K562 (cell line): Measurements from ENCODE around the gene PCDHGA8. TPM values are rescaled to one million over a fixed set of nuclear protein-coding genes. Genes with fewer than 3 reads are reported as not detected.
A peak's percentile ranks its signal among the peaks of the same experiment; 100 is the strongest.

Experiments used
- CHD4 ChIP-seq: fragments of 200-600 bp; sonication (generic); IDR thresholded peaks from 3 replicates; pipeline ENCODE4 v1.6.1; 2012; ENCODE audit warnings: low read depth, mild to moderate bottlenecking, mixed read lengths, low read length, inconsistent platforms; ENCODE audit not compliant: insufficient read depth, insufficient replicate concordance, poor library complexity, severe bottlenecking
- EGR1 ChIP-seq: fragments of 450-650 bp; conservative IDR thresholded peaks from 2 replicates; pipeline ENCODE4 v1.6.1; 2017; ENCODE audit warnings: mild to moderate bottlenecking
- PHB ChIP-seq: fragments of 250-450 bp; sonication (Bioruptor Pico); IDR thresholded peaks from 2 replicates; pipeline ENCODE4 v1.5.0; 2021
- RAD21 ChIP-seq, 2 experiments: fragments of 250-450 bp in 1 of 2; fragments of 450-650 bp in 1 of 2; sonication (Bioruptor Pico) in 1 of 2; formaldehyde crosslinking in 1 of 2; IDR thresholded peaks in 1 of 2; conservative IDR thresholded peaks in 1 of 2; 2 replicates each; pipeline versions ENCODE4 v1.4.0 to v1.8.0; 2020 to 2022; ENCODE audit warnings: mild to moderate bottlenecking in 2 of 2, moderate library complexity in 1 of 2
- SIRT6 ChIP-seq: IDR thresholded peaks from one replicate; pipeline ENCODE4 v1.6.1; 2012; ENCODE audit warnings: low read depth, mild to moderate bottlenecking, control low read depth, inconsistent platforms, low read length, moderate library complexity
- SMC3 ChIP-seq: conservative IDR thresholded peaks from 2 replicates; pipeline ENCODE4 v1.6.1; 2011; ENCODE audit warnings: low read depth, low read length, improper control_type of control experiment; ENCODE audit not compliant: insufficient read depth
- TAL1 ChIP-seq: fragments of 450-650 bp; IDR thresholded peaks from 2 replicates; pipeline ENCODE4 v1.6.1; 2016; ENCODE audit warnings: mild to moderate bottlenecking
- YY1 ChIP-seq, 3 experiments: IDR thresholded peaks; 2 replicates each; pipeline ENCODE4 v1.6.1; 2011; ENCODE audit warnings: low read length in 2 of 3, mild to moderate bottlenecking in 2 of 3, moderate library complexity in 2 of 3, borderline replicate concordance in 1 of 3, control low read depth in 1 of 3, low read depth in 1 of 3; ENCODE audit not compliant: insufficient read depth in 3 of 3, insufficient replicate concordance in 2 of 3, control insufficient read depth in 1 of 3, insufficient read length in 1 of 3; ENCODE audit errors: extremely low read depth in 1 of 3
- polyA plus RNA-seq, 8 experiments: library from polyadenylated mRNA; depleted of rRNA in 4 of 8; stranded (reverse) in 5 of 8; unstranded in 3 of 8; fragments of >200 nt; fragmentation: Nextera tagmentation in 2 of 8; fragmentation: Illumina TruSeq in 1 of 8; extraction: Ambion mirVana in 2 of 8; extraction: Trizol in 1 of 8; gene quantifications; 2 replicates each; pipeline versions ENCODE4 v1.2.1 to v1.2.3, GENCODE V29; 2011 to 2014; ENCODE audit warnings: inconsistent platforms in 1 of 8, missing spikeins in 1 of 8
- total RNA-seq, 7 experiments: library from RNA; depleted of rRNA in 6 of 7; stranded (reverse); fragments of >200 nt in 6 of 7; fragmentation: Illumina TruSeq in 2 of 7; extraction: Trizol in 2 of 7; gene quantifications; 2 replicates each; pipeline versions ENCODE4 v1.2.1 to v1.2.3, GENCODE V29; 2011 to 2021; ENCODE audit warnings: low replicate concordance in 1 of 7
- TF ChIP-seq, protein P1 (sequence below): fragments of 200-800 bp; sonication (Bioruptor generic); IDR thresholded peaks from 2 replicates; pipeline ENCODE4 v1.6.1; 2017; ENCODE audit warnings: missing genetic modification characterization, missing compliant biosample characterization
- TF ChIP-seq, protein P2 (sequence below), 3 experiments: IDR thresholded peaks in 2 of 3; conservative IDR thresholded peaks in 1 of 3; 2 replicates each; pipeline ENCODE4 v1.5.1; 2011 to 2012; ENCODE audit warnings: low read length in 3 of 3, mild to moderate bottlenecking in 3 of 3, control low read depth in 2 of 3, improper control_type of control experiment in 1 of 3, inconsistent platforms in 1 of 3, low read depth in 1 of 3, mixed read lengths in 1 of 3, moderate library complexity in 1 of 3; ENCODE audit not compliant: insufficient read depth in 2 of 3
- TF ChIP-seq, protein P3 (sequence below): IDR thresholded peaks from 2 replicates; pipeline ENCODE4 v1.6.1; 2014; ENCODE audit warnings: antibody characterized with exemption

Gene PCDHGA8
- total and polyA plus RNA-seq, 9 of the 15 experiments (the other 6 are each of a cell fraction or from before 2014, with no cell fraction given), result 0.04 to 0.11 (median 0.07) TPM; not detected in 2

- TF ChIP-seq, protein P1, sequence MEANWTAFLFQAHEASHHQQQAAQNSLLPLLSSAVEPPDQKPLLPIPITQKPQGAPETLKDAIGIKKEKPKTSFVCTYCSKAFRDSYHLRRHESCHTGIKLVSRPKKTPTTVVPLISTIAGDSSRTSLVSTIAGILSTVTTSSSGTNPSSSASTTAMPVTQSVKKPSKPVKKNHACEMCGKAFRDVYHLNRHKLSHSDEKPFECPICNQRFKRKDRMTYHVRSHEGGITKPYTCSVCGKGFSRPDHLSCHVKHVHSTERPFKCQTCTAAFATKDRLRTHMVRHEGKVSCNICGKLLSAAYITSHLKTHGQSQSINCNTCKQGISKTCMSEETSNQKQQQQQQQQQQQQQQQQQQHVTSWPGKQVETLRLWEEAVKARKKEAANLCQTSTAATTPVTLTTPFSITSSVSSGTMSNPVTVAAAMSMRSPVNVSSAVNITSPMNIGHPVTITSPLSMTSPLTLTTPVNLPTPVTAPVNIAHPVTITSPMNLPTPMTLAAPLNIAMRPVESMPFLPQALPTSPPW (CRISPR knock-in tag), result peak; percentile 11; the same call in 1 of the 2 replicates
- TF ChIP-seq EGR1 (0 out of 2 replicates have a peak, but pooled peaks have one; percentile 10), TAL1 (no peak), SMC3 (0 out of 2 replicates have a peak, but pooled peaks have one; percentile 14), YY1 (IDR thresholded peaks at IDR 0.05; ENCODE audit: borderline replicate concordance in 1 of 3, control insufficient read depth in 1 of 3, extremely low read depth in 1 of 3, insufficient read depth in 3 of 3, insufficient read length in 1 of 3, insufficient replicate concordance in 2 of 3, low read depth in 1 of 3, low read length in 2 of 3) (peak in 1 of 3 experiments; percentile 47), PHB (CRISPR knock-in tag) (no peak), RAD21 (CRISPR knock-in tag; conservative IDR thresholded peaks at IDR 0.05 in 1 of 2, IDR thresholded peaks at IDR 0.05 in 1 of 2) (peak; percentile 42 to 69), SIRT6 (no peak), CHD4 (no peak)
- TF ChIP-seq, protein P2, sequence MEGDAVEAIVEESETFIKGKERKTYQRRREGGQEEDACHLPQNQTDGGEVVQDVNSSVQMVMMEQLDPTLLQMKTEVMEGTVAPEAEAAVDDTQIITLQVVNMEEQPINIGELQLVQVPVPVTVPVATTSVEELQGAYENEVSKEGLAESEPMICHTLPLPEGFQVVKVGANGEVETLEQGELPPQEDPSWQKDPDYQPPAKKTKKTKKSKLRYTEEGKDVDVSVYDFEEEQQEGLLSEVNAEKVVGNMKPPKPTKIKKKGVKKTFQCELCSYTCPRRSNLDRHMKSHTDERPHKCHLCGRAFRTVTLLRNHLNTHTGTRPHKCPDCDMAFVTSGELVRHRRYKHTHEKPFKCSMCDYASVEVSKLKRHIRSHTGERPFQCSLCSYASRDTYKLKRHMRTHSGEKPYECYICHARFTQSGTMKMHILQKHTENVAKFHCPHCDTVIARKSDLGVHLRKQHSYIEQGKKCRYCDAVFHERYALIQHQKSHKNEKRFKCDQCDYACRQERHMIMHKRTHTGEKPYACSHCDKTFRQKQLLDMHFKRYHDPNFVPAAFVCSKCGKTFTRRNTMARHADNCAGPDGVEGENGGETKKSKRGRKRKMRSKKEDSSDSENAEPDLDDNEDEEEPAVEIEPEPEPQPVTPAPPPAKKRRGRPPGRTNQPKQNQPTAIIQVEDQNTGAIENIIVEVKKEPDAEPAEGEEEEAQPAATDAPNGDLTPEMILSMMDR (IDR thresholded peaks at IDR 0.05 in 2 of 3, conservative IDR thresholded peaks at IDR 0.05 in 1 of 3; ENCODE audit: insufficient read depth in 2 of 3, low read depth in 1 of 3, low read length in 3 of 3), result peak; percentile 63 to 80 (median 74)
- TF ChIP-seq, protein P3, sequence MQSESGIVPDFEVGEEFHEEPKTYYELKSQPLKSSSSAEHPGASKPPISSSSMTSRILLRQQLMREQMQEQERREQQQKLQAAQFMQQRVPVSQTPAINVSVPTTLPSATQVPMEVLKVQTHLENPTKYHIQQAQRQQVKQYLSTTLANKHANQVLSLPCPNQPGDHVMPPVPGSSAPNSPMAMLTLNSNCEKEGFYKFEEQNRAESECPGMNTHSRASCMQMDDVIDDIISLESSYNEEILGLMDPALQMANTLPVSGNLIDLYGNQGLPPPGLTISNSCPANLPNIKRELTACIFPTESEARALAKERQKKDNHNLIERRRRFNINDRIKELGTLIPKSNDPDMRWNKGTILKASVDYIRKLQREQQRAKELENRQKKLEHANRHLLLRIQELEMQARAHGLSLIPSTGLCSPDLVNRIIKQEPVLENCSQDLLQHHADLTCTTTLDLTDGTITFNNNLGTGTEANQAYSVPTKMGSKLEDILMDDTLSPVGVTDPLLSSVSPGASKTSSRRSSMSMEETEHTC, result no peak
Observed at GRCh38 chr5:141420855-141421488, 28.5 kb downstream of the PCDHGA8 start, which contains the start of gene PCDHGA11 (continued).
